H1 (cell line): ENCODE measurements around the gene RABL6. TPM values are rescaled to one million over a fixed set of nuclear protein-coding genes. Genes with fewer than 3 reads are reported as not detected.

Source experiments
- CBX5 ChIP-seq: fragments of 300-800, 300-1000 bp; sonication (generic); IDR thresholded peaks from 2 replicates; pipeline ENCODE4 v1.7.1; 2016; ENCODE audit warnings: antibody characterized with exemption, low read length, low read depth
- CBX8 ChIP-seq: fragments of 300-800, 300-1000 bp; sonication (generic); IDR thresholded peaks from 2 replicates; pipeline ENCODE4 v1.7.1; 2016; ENCODE audit warnings: low read depth, low read length, borderline replicate concordance
- CHD1 ChIP-seq: IDR thresholded peaks from 2 replicates; pipeline ENCODE4 v1.6.1; 2012; ENCODE audit warnings: low read depth, low read length, improper control_type of control experiment
- JUN ChIP-seq: IDR thresholded peaks from 2 replicates; pipeline ENCODE4 v1.6.1; 2011; ENCODE audit warnings: low read depth, mild to moderate bottlenecking, improper control_type of control experiment, low read length
- KDM4A ChIP-seq: IDR thresholded peaks from one replicate; pipeline ENCODE4 v1.7.1; 2012; ENCODE audit warnings: low read depth, mild to moderate bottlenecking, moderate library complexity, low read length, inconsistent platforms; ENCODE audit not compliant: severe bottlenecking
- POLR2AphosphoS5 ChIP-seq: IDR thresholded peaks from 2 replicates; pipeline ENCODE4 v1.6.1; 2011; ENCODE audit warnings: low read depth, low read length
- TAF1 ChIP-seq: IDR thresholded peaks from 2 replicates; pipeline ENCODE4 v1.6.1; 2011; ENCODE audit warnings: mild to moderate bottlenecking, low read depth, low read length
- polyA plus RNA-seq, 7 experiments: library from polyadenylated mRNA; depleted of rRNA in 3 of 7; stranded (reverse) in 5 of 7; unstranded in 2 of 7; fragments of >200 nt in 5 of 7; fragments of 200-250 nt in 2 of 7; gene quantifications; 1 replicate in 5 of 7; 2 replicates in 1 of 7; 4 replicates in 1 of 7; pipeline versions ENCODE4 v1.2.1 to v1.2.3, GENCODE V29; 2011 to 2013; ENCODE audit warnings: missing spikeins in 2 of 7, mixed read lengths in 2 of 7
- total RNA-seq: library from RNA; stranded (reverse); fragmentation: NEBNext Ultra II Directional; extraction: Animal tissue kit (Norgen Biotek cat#: 25700); gene quantifications from 2 replicates; pipeline ENCODE4 v1.2.1, GENCODE V29; 2021
- TF ChIP-seq, protein P1 (sequence below): IDR thresholded peaks from 2 replicates; pipeline ENCODE4 v1.6.1; 2011; ENCODE audit warnings: low read depth, mild to moderate bottlenecking, low read length; ENCODE audit not compliant: insufficient read depth

Gene RABL6
- total and polyA plus RNA-seq, 2 of the 8 experiments (the other 6 are each of a cell fraction or from before 2014, with no cell fraction given): 70.1 to 130 TPM

DNA sequence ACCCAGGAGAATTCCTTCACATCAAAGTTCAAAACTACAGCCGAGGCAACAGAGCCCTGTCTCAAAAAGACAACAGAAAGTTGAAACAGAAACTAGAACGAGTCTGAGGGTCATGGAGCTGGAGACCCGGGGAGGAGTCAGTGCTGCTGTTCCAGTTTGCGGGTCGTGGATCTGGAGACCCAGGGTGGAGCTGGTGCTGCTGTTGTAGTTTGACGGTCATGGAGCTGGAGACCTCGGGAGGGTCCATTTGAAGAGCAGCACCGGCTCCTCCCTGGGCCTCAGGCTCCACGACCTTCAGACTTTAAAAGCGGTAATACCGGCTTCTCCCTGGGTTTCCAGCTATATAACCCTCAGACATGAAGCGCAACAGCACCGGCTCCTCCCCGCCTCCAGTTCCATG, 30.4 kb upstream of the RABL6 start (continued):
- TF ChIP-seq CBX5 (no peak), POLR2AphosphoS5 (no peak), KDM4A (no peak), CHD1 (no peak), TAF1 (no peak), CBX8 (no peak), JUN (no peak)
- TF ChIP-seq, protein P1, sequence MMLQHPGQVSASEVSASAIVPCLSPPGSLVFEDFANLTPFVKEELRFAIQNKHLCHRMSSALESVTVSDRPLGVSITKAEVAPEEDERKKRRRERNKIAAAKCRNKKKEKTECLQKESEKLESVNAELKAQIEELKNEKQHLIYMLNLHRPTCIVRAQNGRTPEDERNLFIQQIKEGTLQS: no peak
